ENCODE data around the gene CFAP90. TPM values are rescaled to one million over a fixed set of nuclear protein-coding genes. Genes with fewer than 3 reads are reported as not detected.

CFAP90 gene
- total RNA-seq, 1 donor from 2014 or later, result not detected

GRCh38 chr5:7884491-7885267, 33.7 kb upstream of the CFAP90 start:
- H3K4me3 ChIP-seq, result no peak overlapping the region
- Mint-ChIP-seq H3K4me3 (no peak overlapping the region), H3K27me3 (ENCODE audit: insufficient read depth, low read depth) (no peaks in the 10 kb centered on the region), H3K27ac (no peak overlapping the region), H3K9me3 (no peaks in the 10 kb centered on the region), H3K4me1 (no peaks in the 10 kb centered on the region), H3K36me3 (peaks cover 27% of the 10 kb centered on the region)
- peaks cover 8% of the 10 kb centered on the region for H3K36me3 ChIP-seq
- H4K20me1 ChIP-seq (ENCODE audit: low read depth), result peaks cover 21% of the 10 kb centered on the region
- H3K4me2 ChIP-seq, result no peak overlapping the region
- no peaks in the 10 kb centered on the region for H3K79me2 ChIP-seq (ENCODE audit: low read depth)
- no peaks in the 10 kb centered on the region for H3K4me1 ChIP-seq
- H3K27me3 ChIP-seq, result no peaks in the 10 kb centered on the region
- H3K27ac ChIP-seq, result no peak overlapping the region
- no peaks in the 10 kb centered on the region for H3F3A ChIP-seq (ENCODE audit: low read depth)
- no peak overlapping the region for H3K9ac ChIP-seq
- H2AFZ ChIP-seq (replicated peaks), result no peak overlapping the region
- no peak for DNase-seq (ENCODE audit: low spot score)
- no peaks in the 10 kb centered on the region for H3K9me3 ChIP-seq (ENCODE audit: low read depth)
- no peak for TF ChIP-seq CTCF (IDR thresholded peaks at IDR 0.05)
- TF ChIP-seq EZH2 (IDR thresholded peaks at IDR 0.05), result no peak
- TF ChIP-seq EZH2phosphoT487 (IDR thresholded peaks at IDR 0.05), result no peak

- no peak for TF ChIP-seq CTCF (IDR thresholded peaks at IDR 0.05)
- no peak for TF ChIP-seq EZH2 (IDR thresholded peaks at IDR 0.05)
- no peak for TF ChIP-seq EZH2phosphoT487 (IDR thresholded peaks at IDR 0.05)
- Histone ChIP-seq H3K4me1 (no peaks in the 10 kb centered on the region), H3K4me3 (no peak overlapping the region), H3F3A (ENCODE audit: low read depth) (no peaks in the 10 kb centered on the region), H3K27me3 (no peaks in the 10 kb centered on the region), H3K4me2 (no peak overlapping the region), H3K27ac (no peak overlapping the region), H2AFZ (replicated peaks) (no peak overlapping the region), H3K9ac (no peak overlapping the region), H3K36me3 (peaks cover 8% of the 10 kb centered on the region), H3K79me2 (ENCODE audit: low read depth) (no peaks in the 10 kb centered on the region), H4K20me1 (ENCODE audit: low read depth) (peaks cover 21% of the 10 kb centered on the region), H3K9me3 (ENCODE audit: low read depth) (no peaks in the 10 kb centered on the region)
- no peak overlapping the region for H3K27ac Mint-ChIP-seq
- no peak overlapping the region for H3K4me3 Mint-ChIP-seq
- no peaks in the 10 kb centered on the region for H3K4me1 Mint-ChIP-seq
- DNase-seq (ENCODE audit: low spot score), result no peak
- H3K9me3 Mint-ChIP-seq, result no peaks in the 10 kb centered on the region
- no peaks in the 10 kb centered on the region for H3K27me3 Mint-ChIP-seq (ENCODE audit: insufficient read depth, low read depth)
- peaks cover 26% of the 10 kb centered on the region for H3K36me3 Mint-ChIP-seq
Observed at GRCh38 chr5:7882926-7883325, 32.0 kb upstream of the CFAP90 start.

GRCh38 chr5:7881816-7882215, 30.9 kb upstream of the CFAP90 start:
- Histone ChIP-seq H3K27ac (no peak overlapping the region), H2AFZ (replicated peaks) (no peak overlapping the region), H3K4me1 (no peaks in the 10 kb centered on the region), H3K27me3 (no peaks in the 10 kb centered on the region), H4K20me1 (ENCODE audit: low read depth) (peaks cover 19% of the 10 kb centered on the region), H3K9me3 (ENCODE audit: low read depth) (no peaks in the 10 kb centered on the region), H3K4me3 (no peak overlapping the region), H3K79me2 (ENCODE audit: low read depth) (no peaks in the 10 kb centered on the region), H3K9ac (no peak overlapping the region), H3K4me2 (no peak overlapping the region), H3K36me3 (peaks cover 11% of the 10 kb centered on the region), H3F3A (ENCODE audit: low read depth) (no peaks in the 10 kb centered on the region)
- Mint-ChIP-seq H3K27ac (no peak overlapping the region), H3K36me3 (peaks cover 26% of the 10 kb centered on the region), H3K4me3 (no peak overlapping the region), H3K9me3 (no peaks in the 10 kb centered on the region), H3K27me3 (ENCODE audit: insufficient read depth, low read depth) (no peaks in the 10 kb centered on the region), H3K4me1 (no peaks in the 10 kb centered on the region)
- TF ChIP-seq CTCF (IDR thresholded peaks at IDR 0.05) (no peak), EZH2phosphoT487 (IDR thresholded peaks at IDR 0.05) (no peak), EZH2 (IDR thresholded peaks at IDR 0.05) (no peak)
- no peak for DNase-seq (ENCODE audit: low spot score)

Measured in neural progenitor cell (in vitro differentiated cells).